ENCODE data around the gene FOXM1.

Gene FOXM1

GRCh38 chr12:2836574-2836973 is 40.4 kb downstream of the FOXM1 start:
- DNase-seq (ENCODE audit: low read depth): no peak

DNA sequence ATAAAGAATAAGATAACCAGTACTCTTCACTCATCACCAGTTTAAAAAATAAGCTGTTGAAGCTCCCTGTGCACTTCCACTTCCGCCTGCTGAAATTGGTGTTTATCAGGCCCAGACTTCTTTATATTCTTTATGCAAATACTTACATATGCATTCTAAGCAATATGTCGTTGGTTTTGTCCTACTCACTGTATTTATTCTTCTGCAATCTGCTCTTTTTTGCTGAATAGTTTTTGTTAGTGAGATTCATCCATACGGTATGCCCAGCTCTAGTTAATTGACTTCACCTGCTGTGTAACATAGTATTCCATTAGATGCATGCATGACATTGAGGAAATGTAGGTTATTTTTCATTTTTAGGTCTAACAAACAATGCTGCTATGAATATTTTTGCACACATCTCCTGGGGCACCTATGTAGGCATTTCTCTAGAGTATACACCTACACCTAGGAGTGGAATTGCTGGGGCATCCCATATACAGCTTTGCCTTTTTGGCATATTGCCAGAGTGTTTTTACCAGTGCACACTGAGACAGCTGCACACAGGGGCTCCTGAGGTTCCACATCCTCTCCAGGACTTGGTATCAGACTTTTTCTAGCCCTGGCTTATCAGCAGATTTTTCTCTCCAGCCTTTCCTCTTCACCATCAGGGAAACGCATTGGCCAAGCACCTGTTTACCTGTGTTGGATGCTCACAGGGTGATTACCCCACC is 41.1 kb downstream of the FOXM1 start:
- DNase-seq (ENCODE audit: low read depth): no peak

DNA sequence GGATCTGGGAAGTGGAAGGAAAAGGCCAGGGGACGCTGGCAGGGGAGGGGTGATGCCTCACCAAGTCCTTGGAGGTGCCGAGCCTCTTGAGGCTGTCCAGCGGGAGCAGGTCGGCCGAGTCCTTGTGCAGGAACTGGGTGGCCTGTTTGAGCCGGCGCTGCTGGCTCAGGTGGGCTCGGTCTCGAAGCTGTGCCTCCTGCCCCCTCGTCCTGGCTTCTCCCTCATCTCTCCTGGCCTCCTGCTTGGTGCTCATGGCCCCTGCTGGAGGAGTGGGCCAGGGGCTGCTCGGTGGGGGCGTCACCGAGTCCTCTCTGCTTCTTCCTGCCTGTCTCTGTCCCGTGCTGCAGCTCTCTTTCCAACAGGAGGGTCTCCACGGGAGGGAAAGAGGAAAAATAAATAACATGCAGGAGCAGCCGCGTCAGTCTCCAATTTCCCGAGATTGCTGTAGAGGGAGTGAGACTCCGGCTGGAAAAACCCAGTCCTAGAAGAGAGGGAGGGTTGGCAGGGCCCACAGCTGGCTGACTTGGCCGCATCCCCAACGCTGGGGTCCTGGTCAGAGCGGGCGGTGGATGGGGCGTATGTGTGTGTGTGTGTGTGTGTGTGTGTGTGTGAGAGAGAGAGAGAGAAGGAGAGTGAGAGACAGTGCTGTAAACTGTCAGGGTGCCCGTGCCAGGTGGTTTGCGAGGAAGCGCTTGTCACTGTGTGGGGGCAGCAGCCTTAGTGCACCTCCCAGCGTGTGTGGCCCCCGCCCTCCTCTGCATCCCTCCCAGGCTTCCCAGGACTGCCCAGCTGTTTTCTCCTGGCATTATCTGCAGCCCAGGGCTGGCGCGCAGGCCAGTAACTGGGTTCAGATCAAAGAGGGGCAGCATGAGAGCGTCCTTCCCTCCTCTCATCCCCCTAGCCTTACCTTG is 42.1 kb downstream of the FOXM1 start, which contains the start of gene NRIP2:
Gene NRIP2 (minus strand): TSS at position 455 of the 911 bp plus-strand sequence. CDS start 52 bp downstream, at position 403.
- no peak for DNase-seq (ENCODE audit: low read depth)

DNA sequence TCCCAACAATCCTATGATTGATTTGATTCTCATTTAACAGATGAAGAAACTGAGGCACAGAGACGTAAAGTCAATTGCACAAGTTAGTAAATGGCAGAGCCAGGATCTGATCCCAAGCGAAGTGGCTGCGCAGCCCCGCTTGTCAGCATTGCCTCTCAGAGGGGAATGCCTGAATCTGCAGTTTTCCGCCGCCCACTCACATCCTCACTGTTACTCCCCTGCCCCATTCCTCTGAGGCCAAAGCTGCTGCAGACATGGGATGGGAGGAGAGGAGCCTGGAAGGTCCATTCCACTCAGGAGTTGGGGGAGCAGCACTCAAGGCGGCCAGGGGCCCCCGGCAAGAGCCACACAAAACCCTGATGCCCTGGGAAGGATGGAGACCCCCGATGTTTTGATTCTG is 43.2 kb downstream of the FOXM1 start:
- DNase-seq (ENCODE audit: low read depth): no peak

- DNase-seq (ENCODE audit: low read depth): no peak
These were observed 43.6 kb downstream of the FOXM1 start for GRCh38 chr12:2833327-2833726.

- DNase-seq (ENCODE audit: low read depth): no peak
These were observed 44.3 kb downstream of the FOXM1 start for GRCh38 chr12:2832550-2833127.

- DNase-seq (ENCODE audit: low read depth): no peak
These were observed 47.7 kb downstream of the FOXM1 start for GRCh38 chr12:2829275-2829674.

GRCh38 chr12:2826721-2827515 is 50.1 kb downstream of the FOXM1 start:
- no peak for DNase-seq (ENCODE audit: low read depth)

GRCh38 chr12:2826036-2826435 is 50.9 kb downstream of the FOXM1 start:
- no peak for DNase-seq (ENCODE audit: low read depth)

DNA sequence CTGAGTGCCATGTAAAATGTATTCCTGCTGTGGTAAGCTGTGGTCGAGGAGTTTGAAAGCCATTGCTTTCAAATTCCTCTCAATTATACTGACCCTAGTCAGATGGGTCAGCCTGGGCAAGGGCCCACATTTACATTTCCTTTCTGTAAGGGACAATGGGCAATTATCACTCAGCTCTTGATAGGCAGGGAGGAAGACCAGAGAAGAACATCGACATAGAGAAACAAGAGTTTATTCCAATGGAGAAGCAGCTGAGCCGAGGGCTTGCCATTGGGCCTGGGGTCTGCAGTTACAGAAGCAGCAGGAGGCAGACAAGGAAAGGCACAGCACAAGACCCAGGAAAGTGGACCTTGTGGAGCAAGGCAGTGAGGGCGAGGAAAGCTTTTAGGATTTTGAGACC is 51.8 kb downstream of the FOXM1 start:
- DNase-seq (ENCODE audit: low read depth): no peak

- DNase-seq (ENCODE audit: low read depth): no peak
These were observed 52.4 kb downstream of the FOXM1 start for GRCh38 chr12:2824541-2824940.

GRCh38 chr12:2823483-2823882 is 53.5 kb downstream of the FOXM1 start:
- DNase-seq (ENCODE audit: low read depth): no peak

DNA sequence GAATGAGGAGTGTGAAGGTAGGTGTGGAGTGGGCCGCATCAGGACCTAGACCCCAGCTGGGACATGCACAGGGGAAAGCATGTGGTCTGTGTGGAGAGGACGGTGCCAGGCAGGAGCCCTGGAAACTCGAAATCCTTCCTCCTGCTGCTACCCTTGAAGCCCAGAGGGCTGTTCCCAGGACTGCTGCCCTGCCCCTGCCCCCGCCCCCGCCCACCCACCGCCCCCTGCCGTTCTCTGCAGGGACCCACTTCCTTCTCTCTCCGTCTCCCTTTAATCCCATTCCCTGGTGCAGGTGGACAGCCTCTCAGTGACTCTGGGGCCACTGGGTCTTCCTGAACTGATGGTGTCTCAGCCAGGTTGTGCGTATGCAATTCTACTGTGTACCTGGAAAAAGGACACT is 56.5 kb downstream of the FOXM1 start:
- no peak for DNase-seq (ENCODE audit: low read depth)

- DNase-seq (ENCODE audit: low read depth): no peak
These were observed 57.2 kb downstream of the FOXM1 start for GRCh38 chr12:2819810-2820209.

GRCh38 chr12:2813214-2814185 is 63.5 kb downstream of the FOXM1 start:
- DNase-seq (ENCODE audit: low read depth): no peak

DNA sequence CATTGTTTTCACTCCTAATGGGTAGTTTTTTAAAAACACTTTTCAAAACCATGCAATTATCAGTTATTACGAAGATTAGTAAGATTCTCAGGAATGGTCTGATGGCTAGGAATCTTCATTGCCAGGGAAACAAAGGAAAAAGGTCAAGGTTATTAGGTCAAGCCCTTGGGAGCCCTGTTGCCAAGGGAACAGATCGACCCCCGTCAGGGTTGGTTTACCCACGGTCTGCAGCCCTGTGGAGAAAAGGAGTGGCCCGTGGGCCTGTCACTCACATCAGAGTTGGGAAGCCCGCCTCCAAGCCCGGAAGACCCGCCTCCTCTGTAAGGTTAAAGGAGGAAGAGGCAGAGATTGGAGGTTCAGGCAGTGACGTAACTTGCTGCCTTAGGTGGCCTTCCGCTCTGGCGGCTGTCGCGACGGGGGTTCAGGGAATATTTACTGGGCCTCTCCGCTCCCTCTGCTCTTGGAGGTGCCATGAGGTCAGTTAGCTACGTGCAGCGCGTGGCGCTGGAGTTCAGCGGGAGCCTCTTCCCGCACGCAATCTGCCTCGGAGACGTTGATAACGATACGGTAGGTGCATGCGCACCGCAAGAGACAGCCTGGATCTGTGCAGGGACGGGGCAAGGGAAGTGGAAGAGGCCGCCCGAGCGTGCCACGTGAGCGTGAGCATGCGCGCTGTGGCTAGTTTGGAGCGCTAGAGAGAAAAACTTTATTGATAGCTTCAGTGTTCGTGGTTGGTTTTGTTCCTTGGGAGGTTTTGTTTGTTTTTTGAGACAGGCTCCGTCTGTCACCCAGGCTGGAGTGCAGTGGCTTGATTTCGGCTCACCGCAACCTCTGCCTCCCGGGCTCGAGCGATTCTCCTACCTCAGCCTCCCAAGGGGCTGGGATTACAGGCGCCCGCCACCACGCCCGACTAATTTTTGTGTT is 64.4 kb downstream of the FOXM1 start, which contains the start of gene ITFG2:
Gene ITFG2 (plus strand): TSS at position 379 of the 924 bp plus-strand sequence. CDS start 93 bp downstream, at position 472.
- peak; percentile 92 for DNase-seq (ENCODE audit: low read depth)

GRCh38 chr12:2811801-2812200 is 65.2 kb downstream of the FOXM1 start:
- DNase-seq (ENCODE audit: low read depth): no peak

Measured in stimulated activated CD8-positive, alpha-beta memory T cell treated with anti-CD3 and anti-CD28 coated beads, Interleukin-12 subunit alpha, Interleukin-12 subunit beta, amount 100 ng/mL, for 1 hour (primary cell).